Renal cortex interstitium (tissue), 11 donors: ENCODE measurements around the gene SLC1A7. TPM values are rescaled to one million over a fixed set of nuclear protein-coding genes. Genes with fewer than 3 reads are reported as not detected.

Experiments used
- DNase-seq, 11 donors: peaks; one replicate each; pipeline ENCODE4 v3.0.0-alpha.2; 2013; ENCODE audit warnings: low read depth in 9 of 11, low spot score in 4 of 11; ENCODE audit errors: extremely low read depth in 1 of 11
- polyA plus RNA-seq, 3 donors: library from polyadenylated mRNA; unstranded; fragments of 120-200 nt; gene quantifications; one replicate each; pipeline ENCODE4 v1.2.1, GENCODE V29; 2013; ENCODE audit not compliant: insufficient read length in 3 of 3

Gene SLC1A7
- polyA plus RNA-seq, 3 donors = 0.10 to 0.27 TPM; not detected in 1

GRCh38 chr1:53165408-53165961 is 23.0 kb upstream of the SLC1A7 start:
- no peak for DNase-seq

DNA sequence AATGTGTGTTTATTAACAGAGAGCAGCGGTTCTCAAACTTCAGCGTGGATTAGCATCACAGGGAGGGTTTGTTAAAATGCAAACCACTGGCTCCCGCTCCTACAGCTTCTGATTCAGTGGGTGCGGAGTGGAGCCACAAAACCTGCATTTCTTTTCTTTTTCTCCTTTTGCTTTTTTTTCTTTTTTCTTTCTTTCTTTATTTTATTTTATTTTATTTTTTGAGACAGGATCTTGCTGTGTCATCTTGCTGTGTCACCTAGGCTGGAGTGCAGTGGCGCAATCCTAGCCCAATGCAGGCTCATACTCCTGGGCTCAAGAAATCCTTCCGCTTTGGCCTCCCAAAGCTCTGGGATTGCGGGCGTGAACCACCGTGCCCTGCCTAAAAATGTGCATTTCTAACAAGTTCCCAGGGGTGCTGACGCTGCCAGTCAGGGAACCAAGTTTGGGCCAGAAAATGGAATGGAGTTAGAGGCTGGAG is 20.9 kb upstream of the SLC1A7 start:
- no peak for DNase-seq

- no peak for DNase-seq
Measured at GRCh38 chr1:53162621-53163020, 20.2 kb upstream of the SLC1A7 start.

GRCh38 chr1:53160924-53161378 is 18.5 kb upstream of the SLC1A7 start:
- DNase-seq = no peak

DNA sequence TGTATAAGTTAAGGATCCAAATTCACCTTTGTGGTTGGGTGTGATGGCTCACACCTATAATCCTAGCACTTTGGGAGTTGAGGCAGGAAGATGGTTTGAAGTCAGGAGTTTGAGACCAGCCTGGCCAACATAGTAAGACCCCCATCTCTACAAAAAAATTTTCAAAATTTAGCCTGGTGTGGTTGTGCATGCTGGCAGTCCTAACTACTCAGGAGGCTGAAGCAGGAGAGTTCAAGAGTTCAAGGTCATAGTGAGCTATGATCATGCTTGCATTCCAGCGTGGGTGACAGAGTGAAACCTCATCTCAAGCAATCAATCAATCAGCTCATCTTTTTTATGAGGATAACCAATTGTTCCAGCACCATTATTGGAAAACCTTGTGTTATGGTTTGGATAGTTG is 16.5 kb upstream of the SLC1A7 start:
- DNase-seq = no peak

DNA sequence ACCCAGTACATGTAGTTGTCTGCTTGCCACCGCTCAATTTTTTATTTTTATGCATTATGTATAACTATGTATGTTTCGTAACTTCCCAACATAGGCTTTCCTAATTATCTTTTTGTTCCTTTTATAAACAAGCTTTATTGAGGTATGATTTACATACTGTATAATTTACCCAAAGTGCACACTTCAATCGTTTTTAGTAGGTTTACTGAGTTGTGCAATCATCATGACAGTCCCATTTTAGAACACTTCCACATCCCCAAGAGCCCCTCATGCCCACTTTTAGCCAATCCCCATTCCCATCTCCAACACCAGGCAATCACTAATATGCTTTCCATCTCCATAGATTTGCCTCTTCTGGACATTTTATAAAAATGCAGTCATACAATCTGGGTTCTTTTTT is 14.3 kb upstream of the SLC1A7 start:
- DNase-seq = no peak

DNA sequence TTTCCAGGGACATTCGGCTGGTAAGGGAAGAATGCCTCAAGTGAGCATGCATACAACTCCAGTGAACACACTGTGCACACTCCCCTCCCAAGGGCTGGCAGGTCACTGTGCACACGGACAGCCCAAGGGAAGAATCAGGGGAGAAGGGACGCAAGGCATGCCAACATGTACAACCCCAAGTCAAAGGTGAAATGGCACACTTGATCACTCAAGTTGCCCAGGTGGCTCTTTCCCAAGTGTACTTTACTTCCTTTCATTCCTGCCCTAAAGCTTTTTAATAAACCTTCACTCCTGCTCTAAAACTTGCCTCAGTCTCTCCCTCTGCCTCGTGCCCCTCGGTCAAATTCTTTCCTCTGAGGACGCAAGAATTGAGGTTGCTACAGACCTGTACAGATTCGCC is 13.5 kb upstream of the SLC1A7 start:
- no peak for DNase-seq

DNA sequence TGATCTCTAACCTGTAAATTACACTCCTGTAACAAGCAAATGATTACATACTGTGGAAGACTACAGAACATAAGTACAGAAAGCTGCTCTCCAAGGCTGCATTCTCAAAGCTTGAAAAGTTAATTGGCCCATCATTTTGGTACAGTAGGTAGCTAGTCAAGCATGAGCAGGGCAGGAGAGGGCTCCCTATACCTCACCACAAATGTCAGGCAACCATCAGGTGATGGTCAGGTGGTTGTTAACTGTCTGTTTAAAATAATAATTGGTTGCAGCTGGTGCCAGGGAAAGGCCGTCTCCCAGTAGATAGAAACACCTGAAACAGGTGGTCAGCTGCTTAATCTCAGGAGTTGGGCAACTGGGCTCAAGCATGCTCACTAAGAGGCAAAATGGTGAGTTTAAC is 13.1 kb upstream of the SLC1A7 start:
- DNase-seq = no peak

DNA sequence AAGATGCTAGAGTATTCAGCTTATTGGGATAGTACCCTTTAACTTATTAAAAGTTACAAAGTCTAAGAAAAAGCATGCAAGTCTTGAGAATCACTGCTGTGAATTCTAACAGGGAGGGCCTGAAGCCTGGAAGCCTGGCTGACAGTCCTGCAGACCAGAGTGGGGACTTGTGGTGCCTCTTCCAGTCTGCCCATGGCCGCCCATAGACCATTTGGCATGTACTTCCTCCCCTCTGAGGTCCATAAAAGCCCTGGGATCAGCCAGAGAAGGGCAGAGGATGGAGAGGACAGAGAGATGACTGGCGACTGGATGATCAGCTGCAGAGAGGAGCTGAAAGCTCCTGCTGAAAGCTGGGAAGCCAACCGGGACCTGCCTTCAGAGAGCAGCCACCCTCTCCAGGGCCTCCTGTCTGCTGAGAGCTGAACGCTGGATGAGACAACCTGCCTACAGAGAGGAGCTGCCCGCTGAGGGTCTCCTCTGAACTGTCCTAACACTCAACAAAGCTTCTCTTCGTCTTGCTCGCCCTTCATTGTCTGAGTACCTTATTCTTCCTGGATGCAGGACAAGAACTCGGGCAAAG is 12.5 kb upstream of the SLC1A7 start:
- DNase-seq = no peak

DNA sequence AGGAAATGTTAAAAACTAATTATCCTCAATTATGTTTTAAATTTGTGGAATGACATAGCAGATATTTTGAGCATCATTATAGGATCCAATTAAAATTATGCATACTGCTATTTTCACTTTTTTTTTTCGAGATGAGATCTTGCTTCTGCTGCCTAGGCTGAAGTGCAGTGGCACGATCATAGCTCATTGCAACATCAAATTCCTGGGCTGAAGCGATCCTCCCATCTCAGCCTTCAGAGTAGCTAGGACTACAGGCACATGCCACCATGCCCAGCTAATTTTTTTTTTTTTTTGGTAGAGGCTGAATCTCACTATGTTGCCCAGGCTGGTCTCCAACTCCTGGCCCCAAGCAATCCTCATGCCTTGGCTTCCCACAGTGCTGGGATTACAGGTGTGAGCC is 11.3 kb upstream of the SLC1A7 start:
- no peak for DNase-seq

- DNase-seq = no peak
Measured at GRCh38 chr1:53148123-53148522, 5.7 kb upstream of the SLC1A7 start.

GRCh38 chr1:53147174-53147573 is 4.7 kb upstream of the SLC1A7 start:
- no peak for DNase-seq

DNA sequence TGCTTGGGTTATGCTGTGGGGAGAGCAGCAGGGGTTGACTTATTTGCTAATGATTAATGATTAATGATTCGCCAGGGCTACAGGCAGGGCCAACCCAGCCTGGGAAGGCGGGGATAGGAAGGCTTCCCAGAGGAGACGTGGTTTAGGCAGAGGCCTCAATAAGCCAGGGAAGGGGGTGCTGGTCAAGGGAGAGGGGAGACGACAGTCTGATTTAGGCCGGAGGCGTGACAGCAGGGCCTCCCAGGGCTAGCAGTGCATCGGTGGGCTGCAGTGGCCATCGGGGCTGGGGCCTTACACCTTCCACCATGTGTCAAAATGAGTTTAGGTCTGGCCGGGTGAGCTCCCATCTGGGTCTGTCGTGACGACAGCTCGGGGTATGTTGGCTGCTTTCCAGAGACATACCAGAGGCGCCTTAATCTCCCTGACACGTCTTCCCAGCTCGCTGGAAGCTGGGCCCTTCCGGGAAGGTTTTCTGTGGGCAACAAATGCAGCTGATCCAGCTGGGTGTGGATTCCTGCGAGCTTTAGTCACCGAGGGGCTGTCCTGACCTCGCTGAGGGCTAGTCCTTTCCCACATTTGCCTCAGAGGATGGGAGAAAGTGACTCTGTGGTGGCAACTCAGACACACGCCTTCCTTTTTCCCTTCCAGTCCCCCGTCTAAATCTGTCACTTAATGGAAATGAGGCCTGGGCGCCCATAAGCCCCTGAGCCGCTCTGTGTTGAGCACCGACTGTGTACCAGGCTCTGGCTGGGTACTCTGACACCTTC is 3.7 kb upstream of the SLC1A7 start:
- peak in 10 of 11 donors; percentile 40 to 77 (median 62) for DNase-seq

GRCh38 chr1:53145619-53145941 is 3.1 kb upstream of the SLC1A7 start:
- DNase-seq = no peak

DNA sequence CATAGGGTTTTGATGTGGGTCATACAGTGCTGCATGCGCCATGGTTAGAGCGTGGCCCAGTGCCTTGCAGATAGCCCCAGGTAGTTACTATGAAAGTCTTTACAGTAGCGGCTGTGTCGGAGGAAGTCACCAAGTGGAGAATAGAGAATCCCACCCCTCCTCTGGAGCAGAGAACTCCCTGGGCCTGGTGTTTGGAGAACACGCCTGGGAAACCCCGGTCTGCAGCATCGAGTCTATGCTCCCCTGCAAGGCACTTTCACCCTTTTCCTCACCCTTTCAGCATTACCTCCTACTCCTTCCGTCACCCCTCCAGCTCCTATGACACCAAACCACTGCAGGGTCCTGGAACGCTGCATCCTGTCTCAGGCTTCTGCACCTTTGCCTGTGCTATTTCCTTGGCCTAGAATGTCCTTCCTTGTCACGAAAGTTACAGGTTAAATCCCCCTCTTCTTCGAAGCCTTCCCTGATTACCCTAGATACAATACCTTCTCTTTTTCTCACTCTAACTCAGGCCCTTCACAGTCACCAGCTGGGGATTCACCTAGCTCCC is 2.7 kb upstream of the SLC1A7 start:
- no peak for DNase-seq

GRCh38 chr1:53144201-53144600 is 1.8 kb upstream of the SLC1A7 start:
- no peak for DNase-seq

DNA sequence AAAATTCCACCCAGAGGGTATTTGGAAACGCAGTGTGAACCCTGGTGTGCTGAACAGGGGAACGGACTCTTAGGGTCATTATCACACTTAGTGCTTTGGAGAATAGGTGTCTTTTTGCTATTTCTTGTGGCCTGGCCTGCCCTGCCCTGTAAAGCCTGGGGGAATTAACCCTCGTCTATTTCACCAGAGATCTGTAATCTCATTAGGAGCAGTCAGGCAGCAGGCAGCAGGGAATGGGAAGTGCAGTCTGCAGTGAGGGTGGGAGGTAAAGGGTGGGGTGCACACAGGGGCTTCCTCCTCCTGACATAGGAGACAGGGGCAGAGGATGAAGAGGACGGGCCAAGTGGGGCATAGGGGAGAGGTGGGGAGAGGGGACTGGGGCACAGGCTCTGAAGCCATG is 1.1 kb upstream of the SLC1A7 start:
- no peak for DNase-seq

DNA sequence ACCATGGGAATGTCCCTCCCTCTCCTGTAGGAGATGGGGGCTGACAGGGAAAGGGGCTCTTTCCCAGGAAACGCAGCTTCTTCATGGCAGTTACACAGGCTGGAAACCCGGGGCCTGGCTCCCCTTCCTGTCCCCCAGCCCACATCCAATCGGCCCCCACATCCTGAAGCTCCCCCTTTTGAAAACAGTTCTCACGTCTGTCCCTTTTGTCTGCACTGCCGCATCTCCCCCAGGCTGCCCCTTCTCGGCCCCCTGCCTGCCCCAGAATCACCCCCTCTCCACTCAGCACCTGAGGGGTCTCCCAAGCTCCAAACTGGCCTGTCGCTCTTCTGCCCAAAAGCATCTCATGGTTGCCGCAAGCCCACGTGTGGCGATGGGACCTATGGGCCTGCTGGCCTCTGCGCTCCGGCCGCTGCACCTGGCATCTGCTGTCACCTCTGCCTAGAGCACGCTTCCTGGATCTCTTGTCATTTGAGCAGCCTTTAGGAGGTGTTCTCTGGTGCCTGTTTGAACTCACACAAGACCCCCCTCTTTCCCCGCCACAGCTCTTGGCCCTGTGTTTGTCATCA is 867 bp downstream of the SLC1A7 start:
- DNase-seq = no peak

DNA sequence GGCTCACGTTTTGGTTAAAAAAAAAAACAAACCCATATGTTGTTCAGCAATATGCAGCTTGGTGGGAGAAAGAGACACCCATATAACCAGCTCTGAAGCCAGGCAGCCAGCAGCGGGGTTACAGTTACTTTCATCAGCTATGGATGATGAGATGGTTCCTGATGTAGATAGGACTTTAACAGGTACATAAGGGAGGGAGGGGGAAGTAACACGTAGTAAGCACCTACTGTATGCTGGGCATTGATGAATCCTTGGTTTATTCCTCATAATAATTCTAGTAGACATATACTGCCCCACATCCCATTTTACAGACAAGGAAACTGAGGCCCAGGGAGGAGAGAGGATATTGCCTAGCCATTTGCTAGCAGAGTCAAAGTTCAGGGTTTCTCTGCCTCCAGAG is 2.0 kb downstream of the SLC1A7 start:
- DNase-seq = no peak

DNA sequence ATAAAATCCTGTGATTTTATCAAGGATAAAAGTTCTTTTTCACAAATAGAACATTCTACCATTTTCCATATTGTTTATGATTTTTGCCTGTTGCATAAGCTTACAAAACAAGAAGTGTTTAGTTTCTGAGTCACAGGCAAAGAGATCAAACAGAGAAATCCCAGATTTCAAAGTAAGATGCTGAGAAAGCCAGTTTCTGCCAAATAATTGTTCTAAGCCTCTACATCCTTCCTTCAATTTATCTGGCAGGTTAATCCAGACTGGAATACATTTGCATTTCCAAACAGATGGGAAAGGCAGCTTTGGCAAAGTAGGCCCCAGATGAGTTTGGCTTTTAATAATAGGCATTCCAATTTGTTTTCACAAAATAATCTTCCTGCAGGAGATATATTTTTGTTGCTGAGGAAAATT is 2.5 kb downstream of the SLC1A7 start:
- no peak for DNase-seq
